Measurements from ENCODE around the gene SLC22A2.

The SLC22A2 gene

GRCh38 chr6:160273750-160274149, 15.1 kb upstream of the SLC22A2 start:
- Histone ChIP-seq H3K36me3 (ENCODE audit: control insufficient read depth, insufficient read depth, low read length) (no peaks in the 10 kb centered on the region), H3K9me3 (ENCODE audit: control insufficient read depth, low read length) (no peaks in the 10 kb centered on the region), H3K4me1 (ENCODE audit: control insufficient read depth, insufficient read depth, low read length, poor library complexity, severe bottlenecking) (no peaks in the 10 kb centered on the region), H3K27ac (ENCODE audit: low read depth, low read length, severe bottlenecking) (no peak overlapping the region), H3K4me3 (ENCODE audit: extremely low read depth, insufficient read depth, low read length, poor library complexity, severe bottlenecking) (no peak overlapping the region)
- WGBS, 2 experiments (ENCODE audit: insufficient coverage in 2 of 2): 100% methylated on average over 3 of the region's 5 CpGs

- H3K4me3 ChIP-seq (ENCODE audit: extremely low read depth, insufficient read depth, low read length, poor library complexity, severe bottlenecking): no peak overlapping the region
- no peaks in the 10 kb centered on the region for H3K36me3 ChIP-seq (ENCODE audit: control insufficient read depth, insufficient read depth, low read length)
- H3K9me3 ChIP-seq (ENCODE audit: control insufficient read depth, low read length): no peaks in the 10 kb centered on the region
- no peaks in the 10 kb centered on the region for H3K4me1 ChIP-seq (ENCODE audit: control insufficient read depth, insufficient read depth, low read length, poor library complexity, severe bottlenecking)
- no peak overlapping the region for H3K27ac ChIP-seq (ENCODE audit: low read depth, low read length, severe bottlenecking)
These were observed 14.6 kb upstream of the SLC22A2 start for GRCh38 chr6:160273196-160273595.

- WGBS, 2 experiments (ENCODE audit: insufficient coverage in 2 of 2): no CpG with 5 or more reads among the region's 2 CpGs
- H3K4me3 ChIP-seq (ENCODE audit: extremely low read depth, insufficient read depth, low read length, poor library complexity, severe bottlenecking): no peak overlapping the region
- no peaks in the 10 kb centered on the region for H3K9me3 ChIP-seq (ENCODE audit: control insufficient read depth, low read length)
- H3K36me3 ChIP-seq (ENCODE audit: control insufficient read depth, insufficient read depth, low read length): no peaks in the 10 kb centered on the region
- H3K4me1 ChIP-seq (ENCODE audit: control insufficient read depth, insufficient read depth, low read length, poor library complexity, severe bottlenecking): no peaks in the 10 kb centered on the region
- no peak overlapping the region for H3K27ac ChIP-seq (ENCODE audit: low read depth, low read length, severe bottlenecking)
These were observed 14.1 kb upstream of the SLC22A2 start for GRCh38 chr6:160272707-160273106.

GRCh38 chr6:160270347-160270746, 11.7 kb upstream of the SLC22A2 start:
- H3K36me3 ChIP-seq (ENCODE audit: control insufficient read depth, insufficient read depth, low read length): no peaks in the 10 kb centered on the region
- 83 to 93% methylated on average over 5 to 6 of the region's 6 CpGs for WGBS, 2 experiments (ENCODE audit: insufficient coverage in 2 of 2)
- H3K27ac ChIP-seq (ENCODE audit: low read depth, low read length, severe bottlenecking): no peak overlapping the region
- no peak overlapping the region for H3K4me3 ChIP-seq (ENCODE audit: extremely low read depth, insufficient read depth, low read length, poor library complexity, severe bottlenecking)
- H3K4me1 ChIP-seq (ENCODE audit: control insufficient read depth, insufficient read depth, low read length, poor library complexity, severe bottlenecking): no peaks in the 10 kb centered on the region
- no peaks in the 10 kb centered on the region for H3K9me3 ChIP-seq (ENCODE audit: control insufficient read depth, low read length)

- H3K9me3 ChIP-seq (ENCODE audit: control insufficient read depth, low read length): no peaks in the 10 kb centered on the region
- 82 to 88% methylated on average over 2 to 3 of the region's 3 CpGs for WGBS, 2 experiments (ENCODE audit: insufficient coverage in 2 of 2)
- H3K27ac ChIP-seq (ENCODE audit: low read depth, low read length, severe bottlenecking): no peak overlapping the region
- H3K36me3 ChIP-seq (ENCODE audit: control insufficient read depth, insufficient read depth, low read length): no peaks in the 10 kb centered on the region
- no peaks in the 10 kb centered on the region for H3K4me1 ChIP-seq (ENCODE audit: control insufficient read depth, insufficient read depth, low read length, poor library complexity, severe bottlenecking)
- H3K4me3 ChIP-seq (ENCODE audit: extremely low read depth, insufficient read depth, low read length, poor library complexity, severe bottlenecking): no peak overlapping the region
These were observed 11.2 kb upstream of the SLC22A2 start for GRCh38 chr6:160269771-160270170.

- Histone ChIP-seq H3K4me1 (ENCODE audit: control insufficient read depth, insufficient read depth, low read length, poor library complexity, severe bottlenecking) (no peaks in the 10 kb centered on the region), H3K4me3 (ENCODE audit: extremely low read depth, insufficient read depth, low read length, poor library complexity, severe bottlenecking) (no peak overlapping the region)
- 92 to 100% methylated on average over 1 to 2 of the region's 4 CpGs for WGBS, 2 experiments (ENCODE audit: insufficient coverage in 2 of 2)
These were observed 10.5 kb upstream of the SLC22A2 start for GRCh38 chr6:160269023-160269521.

GRCh38 chr6:160267102-160267501, 8.5 kb upstream of the SLC22A2 start:
- Histone ChIP-seq H3K4me1 (ENCODE audit: control insufficient read depth, insufficient read depth, low read length, poor library complexity, severe bottlenecking) (no peaks in the 10 kb centered on the region), H3K36me3 (ENCODE audit: control insufficient read depth, insufficient read depth, low read length) (no peaks in the 10 kb centered on the region), H3K27ac (ENCODE audit: low read depth, low read length, severe bottlenecking) (no peak overlapping the region), H3K4me3 (ENCODE audit: extremely low read depth, insufficient read depth, low read length, poor library complexity, severe bottlenecking) (no peak overlapping the region), H3K9me3 (ENCODE audit: control insufficient read depth, low read length) (no peaks in the 10 kb centered on the region)
- whole genome bisulfite sequencing, 2 experiments (ENCODE audit: insufficient coverage in 2 of 2): 91 to 96% methylated on average over 5 of the region's 6 CpGs

More at GRCh38 chr6:160269023-160269521, 10.5 kb upstream of the SLC22A2 start:
- no peak overlapping the region for H3K27ac ChIP-seq (ENCODE audit: low read depth, low read length, severe bottlenecking)
- H3K36me3 ChIP-seq (ENCODE audit: control insufficient read depth, insufficient read depth, low read length): no peaks in the 10 kb centered on the region
- H3K9me3 ChIP-seq (ENCODE audit: control insufficient read depth, low read length): no peaks in the 10 kb centered on the region

GRCh38 chr6:160265869-160266476, 7.4 kb upstream of the SLC22A2 start:
- WGBS, 2 experiments (ENCODE audit: insufficient coverage in 2 of 2): 76 to 90% methylated on average over 5 to 6 of the region's 6 CpGs
- no peaks in the 10 kb centered on the region for H3K9me3 ChIP-seq (ENCODE audit: control insufficient read depth, low read length)
- H3K36me3 ChIP-seq (ENCODE audit: control insufficient read depth, insufficient read depth, low read length): no peaks in the 10 kb centered on the region
- no peak overlapping the region for H3K27ac ChIP-seq (ENCODE audit: low read depth, low read length, severe bottlenecking)
- peaks cover 2% of the 10 kb centered on the region for H3K4me1 ChIP-seq (ENCODE audit: control insufficient read depth, insufficient read depth, low read length, poor library complexity, severe bottlenecking)
- no peak overlapping the region for H3K4me3 ChIP-seq (ENCODE audit: extremely low read depth, insufficient read depth, low read length, poor library complexity, severe bottlenecking)

- Histone ChIP-seq H3K27ac (ENCODE audit: low read depth, low read length, severe bottlenecking) (no peak overlapping the region), H3K4me3 (ENCODE audit: extremely low read depth, insufficient read depth, low read length, poor library complexity, severe bottlenecking) (no peak overlapping the region), H3K4me1 (ENCODE audit: control insufficient read depth, insufficient read depth, low read length, poor library complexity, severe bottlenecking) (peaks cover 12% of the 10 kb centered on the region), H3K9me3 (ENCODE audit: control insufficient read depth, low read length) (no peaks in the 10 kb centered on the region), H3K36me3 (ENCODE audit: control insufficient read depth, insufficient read depth, low read length) (no peaks in the 10 kb centered on the region)
- WGBS, 2 experiments (ENCODE audit: insufficient coverage in 2 of 2): 70 to 97% methylated on average over 4 to 5 of the region's 7 CpGs
These were observed 5.5 kb upstream of the SLC22A2 start for GRCh38 chr6:160264061-160264612.

- H3K9me3 ChIP-seq (ENCODE audit: control insufficient read depth, low read length): no peaks in the 10 kb centered on the region
- H3K27ac ChIP-seq (ENCODE audit: low read depth, low read length, severe bottlenecking): no peak overlapping the region
- 94 to 96% methylated on average over 5 to 6 of the region's 7 CpGs for WGBS, 2 experiments (ENCODE audit: insufficient coverage in 2 of 2)
- peaks cover 19% of the 10 kb centered on the region for H3K4me1 ChIP-seq (ENCODE audit: control insufficient read depth, insufficient read depth, low read length, poor library complexity, severe bottlenecking)
- no peaks in the 10 kb centered on the region for H3K36me3 ChIP-seq (ENCODE audit: control insufficient read depth, insufficient read depth, low read length)
- H3K4me3 ChIP-seq (ENCODE audit: extremely low read depth, insufficient read depth, low read length, poor library complexity, severe bottlenecking): no peak overlapping the region
These were observed 4.7 kb upstream of the SLC22A2 start for GRCh38 chr6:160263196-160263939.
